ENCODE data around the gene NHP2.

The NHP2 gene

GRCh38 chr5:178107756-178108310, 45.9 kb downstream of the NHP2 start:
- Histone ChIP-seq H3K36me3 (ENCODE audit: control insufficient read depth, insufficient read depth, low read length) (no peaks in the 10 kb centered on the region), H3K9ac (ENCODE audit: low read depth, low read length) (peak overlapping the region; percentile 32), H3K9me3 (ENCODE audit: control insufficient read depth, insufficient read depth, low read length) (no peaks in the 10 kb centered on the region), H3K4me1 (ENCODE audit: control insufficient read depth, insufficient read depth, low read length) (no peaks in the 10 kb centered on the region), H3K4me3 (ENCODE audit: low read depth, low read length) (no peak overlapping the region), H3K27me3 (ENCODE audit: control insufficient read depth, insufficient read depth, low read length) (no peaks in the 10 kb centered on the region)

- Histone ChIP-seq H3K4me1 (ENCODE audit: control insufficient read depth, insufficient read depth, low read length) (no peaks in the 10 kb centered on the region), H3K27me3 (ENCODE audit: control insufficient read depth, insufficient read depth, low read length) (no peaks in the 10 kb centered on the region), H3K36me3 (ENCODE audit: control insufficient read depth, insufficient read depth, low read length) (no peaks in the 10 kb centered on the region), H3K9me3 (ENCODE audit: control insufficient read depth, insufficient read depth, low read length) (no peaks in the 10 kb centered on the region), H3K4me3 (ENCODE audit: low read depth, low read length) (no peak overlapping the region), H3K9ac (ENCODE audit: low read depth, low read length) (no peak overlapping the region)
These were observed 47.0 kb downstream of the NHP2 start for GRCh38 chr5:178106556-178107239.

GRCh38 chr5:178106086-178106485, 47.6 kb downstream of the NHP2 start:
- H3K4me3 ChIP-seq (ENCODE audit: low read depth, low read length): no peak overlapping the region
- no peaks in the 10 kb centered on the region for H3K36me3 ChIP-seq (ENCODE audit: control insufficient read depth, insufficient read depth, low read length)
- H3K9me3 ChIP-seq (ENCODE audit: control insufficient read depth, insufficient read depth, low read length): no peaks in the 10 kb centered on the region
- H3K4me1 ChIP-seq (ENCODE audit: control insufficient read depth, insufficient read depth, low read length): no peaks in the 10 kb centered on the region
- H3K27me3 ChIP-seq (ENCODE audit: control insufficient read depth, insufficient read depth, low read length): no peaks in the 10 kb centered on the region
- H3K9ac ChIP-seq (ENCODE audit: low read depth, low read length): no peak overlapping the region

GRCh38 chr5:178104492-178104891, 49.2 kb downstream of the NHP2 start:
- H3K27me3 ChIP-seq (ENCODE audit: control insufficient read depth, insufficient read depth, low read length): no peaks in the 10 kb centered on the region
- H3K9me3 ChIP-seq (ENCODE audit: control insufficient read depth, insufficient read depth, low read length): no peaks in the 10 kb centered on the region
- no peaks in the 10 kb centered on the region for H3K4me1 ChIP-seq (ENCODE audit: control insufficient read depth, insufficient read depth, low read length)
- H3K36me3 ChIP-seq (ENCODE audit: control insufficient read depth, insufficient read depth, low read length): no peaks in the 10 kb centered on the region
- no peak overlapping the region for H3K9ac ChIP-seq (ENCODE audit: low read depth, low read length)
- no peak overlapping the region for H3K4me3 ChIP-seq (ENCODE audit: low read depth, low read length)

- Histone ChIP-seq H3K4me1 (ENCODE audit: control insufficient read depth, insufficient read depth, low read length) (no peaks in the 10 kb centered on the region), H3K4me3 (ENCODE audit: low read depth, low read length) (no peak overlapping the region), H3K9me3 (ENCODE audit: control insufficient read depth, insufficient read depth, low read length) (no peaks in the 10 kb centered on the region), H3K27me3 (ENCODE audit: control insufficient read depth, insufficient read depth, low read length) (no peaks in the 10 kb centered on the region), H3K9ac (ENCODE audit: low read depth, low read length) (no peak overlapping the region), H3K36me3 (ENCODE audit: control insufficient read depth, insufficient read depth, low read length) (no peaks in the 10 kb centered on the region)
These were observed 50.1 kb downstream of the NHP2 start for GRCh38 chr5:178103612-178104011.
